NCI-H69 (cell line): ENCODE results near the gene CWC27.
"Not testable (repeated sequence)": the region's sequence is repeated elsewhere in the genome, so short reads cannot be mapped to it uniquely, and the experiment has no call there.

Experiments
- DNase-seq: peaks from one replicate; lab custom pipeline; 2025; lab: John Stamatoyannopoulos, UW

Gene CWC27

DNA sequence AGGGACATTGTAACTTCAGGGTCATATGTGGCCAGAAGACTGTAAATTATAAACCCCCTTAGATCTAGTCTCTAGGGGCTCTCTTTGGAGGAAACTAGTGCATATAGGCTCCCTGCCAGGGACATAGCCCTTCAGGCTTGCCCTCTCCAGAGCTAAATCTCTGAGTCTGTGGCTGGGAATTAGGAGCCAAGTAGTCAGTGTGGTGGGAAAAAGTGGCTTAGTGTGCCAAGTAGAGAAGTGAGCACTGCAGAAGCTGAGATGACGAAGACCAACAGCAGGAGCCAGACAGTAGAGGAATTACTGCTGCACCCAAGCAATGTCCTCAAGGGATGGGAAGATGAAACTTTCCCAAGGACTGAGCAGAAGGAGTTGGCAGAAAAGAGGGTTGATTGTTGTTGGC is 71.2 kb downstream of the CWC27 start:
- no peak for DNase-seq

DNA sequence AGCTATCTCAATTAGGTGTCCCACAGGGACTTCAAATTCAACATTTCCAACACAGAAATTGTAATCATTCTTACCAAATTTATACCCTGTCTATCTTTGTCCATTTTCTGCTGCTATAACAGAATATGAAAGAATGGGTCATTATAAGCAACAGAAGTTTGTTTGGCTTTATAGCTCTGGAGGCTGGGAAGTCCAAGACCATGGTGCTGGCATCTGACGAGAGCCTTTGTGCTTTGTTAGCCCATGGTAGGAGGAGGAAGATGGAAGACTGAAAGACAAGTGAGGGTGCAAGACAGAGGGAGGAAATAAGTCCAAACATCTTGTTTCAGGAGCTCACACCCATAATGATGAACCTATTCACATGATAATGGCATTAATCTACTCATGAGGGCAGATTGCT is 72.2 kb downstream of the CWC27 start:
- DNase-seq, result no peak

DNA sequence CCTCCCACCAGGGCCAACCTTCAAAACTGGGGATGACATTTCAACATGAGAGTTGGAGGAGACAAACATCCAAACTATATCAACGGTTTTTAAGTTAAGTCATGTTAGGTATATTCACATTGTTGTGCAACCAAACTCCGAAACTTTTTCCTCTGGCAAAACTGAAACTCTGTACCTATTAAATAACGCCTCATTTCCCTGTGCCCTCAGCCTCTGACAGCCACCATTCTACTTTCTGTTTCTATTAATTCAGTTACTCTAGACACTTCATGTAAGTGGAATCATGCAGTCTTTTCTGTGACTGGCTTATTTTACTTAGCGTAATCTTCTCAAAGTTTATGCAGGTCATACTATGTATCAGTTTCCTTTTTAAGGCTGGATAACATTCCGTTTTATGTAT is 85.0 kb downstream of the CWC27 start:
- no peak for DNase-seq

DNA sequence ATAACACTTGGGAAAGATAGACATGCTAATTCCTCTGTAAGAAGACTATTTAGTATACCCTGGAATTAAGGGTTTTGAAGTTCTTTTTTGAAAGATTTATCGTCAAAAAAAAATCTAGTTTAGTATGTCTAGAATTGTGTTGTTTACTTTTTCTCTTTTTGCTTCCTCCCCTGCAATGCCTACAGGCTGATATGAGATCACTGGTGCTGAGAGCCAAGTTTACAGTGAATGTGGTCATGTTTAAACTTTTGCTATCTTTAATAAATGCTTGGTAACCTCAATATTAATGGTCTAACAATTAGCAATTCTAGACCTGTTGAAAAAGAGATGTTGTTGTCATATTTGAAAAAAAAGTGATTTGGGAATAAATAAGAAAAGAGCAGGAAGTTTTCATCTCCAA is 86.1 kb downstream of the CWC27 start:
- no peak for DNase-seq

DNA sequence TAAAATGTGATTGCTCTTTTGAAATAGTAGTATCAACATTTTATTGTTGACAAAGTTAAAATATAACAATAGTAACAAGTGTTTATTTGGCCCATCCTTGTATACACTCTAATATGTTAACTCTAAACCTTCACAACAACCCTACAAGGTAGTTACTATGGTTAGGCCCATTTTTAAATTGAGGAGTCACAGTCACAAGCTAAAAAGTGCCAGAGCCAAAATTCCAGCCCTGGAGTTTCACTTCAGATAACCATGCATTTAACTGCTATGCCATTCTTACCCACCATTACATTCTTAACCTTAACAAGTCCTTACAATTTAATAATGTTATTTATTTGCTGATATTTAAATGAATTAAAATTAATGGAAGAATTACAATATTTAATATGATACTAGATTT is 91.2 kb downstream of the CWC27 start:
- DNase-seq, result no peak

DNA sequence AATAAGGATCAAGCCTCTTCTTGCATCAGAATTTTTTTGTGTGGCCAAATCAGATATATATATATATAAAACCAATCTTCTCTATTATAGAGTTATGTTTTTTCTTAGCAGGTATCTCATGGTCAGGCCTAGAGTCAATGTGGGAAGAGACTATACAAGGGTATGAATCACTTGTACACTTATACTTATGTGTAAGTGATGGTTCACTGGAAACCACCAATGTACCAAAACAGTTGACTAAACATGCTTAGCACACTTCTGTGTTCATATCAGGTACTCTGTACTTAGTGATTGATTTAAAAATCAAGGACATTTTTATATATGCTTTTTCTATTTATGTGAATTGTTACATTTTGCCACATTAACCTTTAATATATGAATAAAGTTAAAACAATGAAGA is 92.6 kb downstream of the CWC27 start:
- DNase-seq, result no peak

DNA sequence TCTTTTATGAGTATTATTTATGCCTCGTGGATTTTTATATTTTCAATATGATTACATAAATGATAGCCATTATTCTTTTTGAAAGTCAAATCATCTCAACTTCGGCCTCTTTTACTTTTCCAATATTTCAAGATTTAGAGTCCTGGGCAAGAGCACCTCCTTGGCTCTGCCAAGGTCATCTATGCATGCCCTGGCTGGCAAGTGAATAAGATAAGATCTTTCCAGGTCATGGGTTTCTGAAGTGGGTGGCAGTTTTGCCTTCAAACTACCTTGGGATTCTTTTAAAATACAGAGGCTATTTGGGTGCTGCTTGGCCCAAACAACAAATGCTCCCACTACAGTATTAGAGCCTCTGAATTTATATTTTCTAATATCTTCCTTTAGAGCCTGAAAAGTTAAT is 95.4 kb downstream of the CWC27 start:
- DNase-seq, result no peak

DNA sequence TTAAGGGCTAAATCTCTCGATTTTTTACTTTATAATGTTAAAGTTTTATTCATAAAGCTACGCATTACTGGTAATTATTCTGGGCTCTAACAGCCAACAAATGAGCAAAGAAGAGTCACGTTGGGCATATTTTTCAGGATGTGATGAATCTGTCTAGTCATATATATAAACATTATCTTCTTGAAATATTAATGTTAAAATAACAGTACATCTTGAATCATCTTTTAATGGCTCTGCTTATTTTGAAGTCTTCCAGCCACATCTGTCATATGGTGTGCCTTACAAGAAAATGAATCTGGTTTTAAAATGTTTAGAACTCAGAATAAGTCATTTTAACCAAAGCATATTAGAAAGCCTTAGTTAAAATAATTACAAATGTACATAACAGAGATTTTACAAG is 96.9 kb downstream of the CWC27 start:
- DNase-seq, result no peak

DNA sequence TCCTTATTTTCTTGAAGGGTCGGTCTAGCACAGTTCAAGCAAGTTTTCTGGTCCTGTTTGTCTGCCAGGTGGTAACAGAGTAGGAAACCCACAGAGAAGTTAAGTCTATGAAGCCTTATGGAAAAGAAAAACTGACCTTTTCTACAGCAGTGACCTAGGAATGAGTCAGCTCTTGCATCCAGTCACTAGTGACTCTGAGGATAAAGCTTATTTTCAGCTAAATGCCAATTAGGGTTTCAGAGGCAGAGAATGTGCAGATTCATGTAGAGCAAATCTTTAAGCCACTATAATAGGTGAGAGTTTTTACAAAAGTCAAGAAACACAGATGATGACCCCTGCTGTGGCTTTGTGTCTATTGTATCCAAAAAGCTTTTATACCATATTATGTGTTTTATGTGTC is 100.7 kb downstream of the CWC27 start:
- peak; percentile 96 for DNase-seq

DNA sequence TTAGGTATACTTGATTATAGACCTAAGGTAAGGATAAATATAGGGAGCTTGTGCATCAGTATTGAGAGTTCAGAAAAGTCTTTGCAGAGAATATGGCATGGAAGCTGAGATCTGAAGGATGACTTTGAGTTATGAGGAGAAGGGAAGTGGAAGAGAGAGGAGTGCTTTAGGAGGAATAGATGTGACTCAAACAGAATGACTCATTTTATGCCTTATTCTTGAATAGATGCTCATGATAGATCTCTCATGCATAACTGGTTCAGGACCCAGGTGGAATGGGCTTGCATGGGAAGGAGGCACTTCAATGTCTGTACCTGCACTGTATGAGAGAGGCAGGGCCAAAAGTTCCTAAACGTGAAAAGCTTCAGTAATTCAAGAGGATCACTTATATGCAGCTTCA is 103.3 kb downstream of the CWC27 start:
- DNase-seq, result peak; percentile 15

DNA sequence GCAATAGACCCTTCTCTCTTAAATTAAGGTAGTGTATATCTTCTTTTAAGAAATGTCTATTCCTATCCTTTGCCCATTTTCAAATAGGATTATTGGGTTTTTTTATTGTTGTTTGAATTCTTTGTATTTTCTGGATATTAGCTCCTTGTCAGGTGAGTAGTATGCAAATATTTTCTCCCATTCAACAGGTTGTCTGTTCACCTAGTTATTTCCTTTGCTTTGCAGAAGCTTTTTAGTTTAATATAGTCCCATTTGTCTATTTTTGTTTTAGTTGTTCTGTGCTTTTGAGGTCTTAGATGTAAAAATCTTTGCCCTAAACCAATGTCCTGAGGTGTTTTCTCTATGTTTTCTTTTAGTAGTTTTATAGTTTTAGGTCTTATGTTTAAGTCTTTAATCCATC is 104.7 kb downstream of the CWC27 start:
- DNase-seq, result no peak

DNA sequence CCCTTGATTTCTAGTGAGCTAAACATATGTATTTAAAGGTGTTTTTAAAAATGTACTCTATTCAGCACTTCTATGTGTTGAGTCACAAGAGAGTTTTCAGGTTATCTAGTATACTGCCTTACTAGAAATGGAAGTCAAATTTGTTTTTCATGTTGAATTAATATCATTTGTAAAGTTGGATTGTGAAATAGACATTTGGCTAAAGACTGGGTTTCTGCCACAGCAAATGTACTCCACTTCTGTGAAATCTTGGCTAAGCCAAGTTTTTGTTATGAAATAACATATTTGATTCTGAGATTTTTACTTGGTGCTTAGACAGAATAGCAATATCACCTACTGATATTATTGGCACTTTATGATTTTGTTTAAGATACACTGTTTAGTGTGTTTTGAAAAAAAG is 106.0 kb downstream of the CWC27 start:
- DNase-seq, result no peak

DNA sequence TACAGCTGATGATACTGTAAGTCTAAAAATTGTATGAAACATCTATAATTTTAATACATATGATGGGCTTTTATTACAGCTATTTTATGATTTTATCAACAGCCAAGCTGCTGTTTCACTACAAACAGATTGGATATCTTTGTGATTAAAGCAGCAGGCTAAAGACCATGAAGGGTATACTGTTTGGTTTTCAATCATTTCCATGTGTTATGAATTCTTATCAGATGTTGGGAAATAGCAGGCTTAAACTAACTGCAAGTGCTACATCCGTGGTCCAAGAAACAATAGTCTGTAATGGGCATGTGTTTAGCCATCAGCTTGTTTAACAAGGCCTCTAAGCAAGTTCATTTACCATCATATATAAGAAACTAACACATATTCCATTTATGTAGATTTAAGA is 107.5 kb downstream of the CWC27 start:
- no peak for DNase-seq

DNA sequence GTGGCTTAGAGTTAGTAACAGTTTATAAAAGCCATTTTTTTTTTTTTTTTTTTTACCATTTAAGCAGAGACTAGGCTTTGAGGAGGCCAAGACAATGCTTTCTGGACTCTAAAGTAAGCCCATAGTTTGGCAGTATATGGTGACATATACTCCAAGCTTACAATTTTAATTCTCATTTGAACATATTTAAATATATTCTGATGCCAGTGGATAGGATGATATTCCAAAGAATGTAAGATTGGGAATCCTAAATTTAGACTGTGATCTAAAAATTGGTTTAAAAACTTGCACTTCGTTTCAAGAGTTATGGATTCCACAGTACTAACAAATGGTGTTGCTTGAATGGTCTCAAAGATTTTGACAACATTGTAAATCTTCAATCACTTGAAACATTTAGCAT is 112.1 kb downstream of the CWC27 start:
- DNase-seq, result no peak

DNA sequence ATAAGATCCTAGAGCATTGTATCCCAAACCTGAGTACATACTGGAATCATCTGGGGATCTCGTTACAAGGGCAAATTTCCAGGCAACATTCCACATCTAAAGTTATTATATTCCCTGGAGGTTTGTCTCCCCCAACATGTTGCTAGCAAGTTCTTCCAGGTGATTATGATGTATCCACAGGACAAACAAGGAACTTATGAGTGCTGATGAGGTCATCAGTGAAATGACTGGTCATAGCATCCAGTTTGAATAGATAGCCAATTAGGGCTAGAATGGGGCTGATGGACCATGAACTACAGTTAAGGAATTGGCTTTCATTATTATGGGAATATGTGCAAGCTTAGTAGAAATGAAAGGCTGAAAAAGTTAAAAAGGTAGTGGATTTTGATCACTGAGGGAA is 115.2 kb downstream of the CWC27 start:
- DNase-seq, result peak; percentile 79

DNA sequence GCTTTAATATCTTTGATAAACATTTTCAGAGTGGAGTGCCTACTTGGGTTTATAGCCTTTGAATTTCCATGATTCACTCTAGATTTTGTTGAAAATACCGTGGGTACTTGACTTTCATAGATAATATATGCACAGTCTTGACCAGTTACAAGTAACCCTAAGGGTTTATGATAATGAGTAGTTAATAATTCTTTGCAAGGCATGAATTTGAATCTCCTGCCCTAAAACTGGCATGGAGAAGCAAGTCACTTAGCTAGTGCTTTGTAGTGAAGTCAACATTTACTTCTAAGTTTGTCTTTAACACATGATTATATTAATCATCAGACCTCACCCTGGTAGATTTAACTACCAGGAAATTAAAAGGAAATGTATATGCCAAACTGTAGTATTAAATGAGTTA is 115.8 kb downstream of the CWC27 start:
- no peak for DNase-seq

DNA sequence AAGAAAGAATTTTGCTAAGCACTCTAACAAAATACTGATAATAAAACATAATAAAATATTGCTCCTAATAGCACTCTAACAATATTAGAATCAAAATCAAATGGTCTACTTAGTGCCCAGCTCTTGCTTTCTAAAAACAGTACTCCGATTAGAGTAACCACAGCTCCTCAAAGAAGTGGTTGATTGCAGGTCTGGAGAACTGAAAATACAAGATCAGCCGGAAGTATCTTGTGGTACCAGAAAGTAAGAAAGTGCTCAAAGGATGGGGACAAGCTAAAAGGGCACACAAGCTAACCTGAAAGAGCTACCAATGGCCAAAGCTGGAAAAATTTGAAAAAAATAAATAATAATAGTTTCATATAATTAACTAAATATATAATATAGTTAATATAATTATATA is 119.2 kb downstream of the CWC27 start:
- DNase-seq, result no peak

DNA sequence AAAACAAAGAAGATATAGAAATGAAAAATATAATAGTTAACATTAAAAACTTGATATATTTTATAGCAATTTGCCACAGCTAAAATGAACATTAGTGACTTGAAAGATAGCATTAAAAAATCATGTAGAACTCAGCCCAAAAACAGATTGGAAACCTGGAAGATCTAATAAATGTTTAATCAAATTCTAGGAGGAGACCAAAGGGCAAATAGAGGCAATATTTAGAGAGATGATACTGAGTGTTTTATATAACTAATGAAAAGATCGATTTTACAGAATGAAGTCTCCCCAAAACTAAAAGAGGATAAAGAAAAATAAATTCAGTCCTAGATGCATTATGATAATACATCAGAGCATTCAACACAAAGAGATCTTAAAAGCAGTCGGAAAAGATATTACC is 127.0 kb downstream of the CWC27 start:
- no peak for DNase-seq

DNA sequence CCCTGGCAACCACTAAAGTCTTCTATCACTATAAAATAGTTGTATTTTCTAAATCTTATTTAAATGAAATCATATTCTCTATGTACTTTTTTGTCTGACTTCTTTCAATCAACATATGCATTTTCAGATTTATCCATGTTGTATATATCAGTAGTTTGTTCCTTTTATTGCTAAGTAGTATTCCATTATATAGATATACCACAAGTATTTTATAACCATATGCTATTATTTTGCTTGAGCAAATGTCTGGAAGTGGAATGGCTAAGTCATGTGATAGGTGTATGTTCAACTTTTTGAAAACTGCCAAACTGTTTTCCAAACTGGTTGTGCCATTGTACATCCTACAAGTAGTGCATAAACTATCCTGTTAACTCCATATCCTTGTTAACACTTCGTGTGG is 131.1 kb downstream of the CWC27 start:
- no peak for DNase-seq

DNA sequence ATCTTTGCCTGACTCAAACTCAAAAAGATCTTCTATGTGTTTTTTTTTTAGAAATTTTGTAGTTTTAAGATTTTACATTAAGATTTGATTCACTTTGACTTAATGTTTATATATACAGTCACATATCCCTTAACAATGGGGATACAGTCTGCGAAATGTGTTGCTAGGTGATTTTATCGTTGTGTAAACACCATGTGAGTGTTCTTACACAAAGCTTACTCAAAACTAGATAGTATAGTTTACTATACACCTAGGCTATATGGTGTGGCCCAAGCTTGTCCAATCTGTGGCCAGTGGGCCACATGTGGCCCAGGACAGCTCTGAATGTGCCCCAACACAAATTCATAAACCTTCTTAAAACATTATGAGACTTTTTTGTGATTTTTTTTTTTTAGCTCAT is 131.9 kb downstream of the CWC27 start:
- peak; percentile 25 for DNase-seq

DNA sequence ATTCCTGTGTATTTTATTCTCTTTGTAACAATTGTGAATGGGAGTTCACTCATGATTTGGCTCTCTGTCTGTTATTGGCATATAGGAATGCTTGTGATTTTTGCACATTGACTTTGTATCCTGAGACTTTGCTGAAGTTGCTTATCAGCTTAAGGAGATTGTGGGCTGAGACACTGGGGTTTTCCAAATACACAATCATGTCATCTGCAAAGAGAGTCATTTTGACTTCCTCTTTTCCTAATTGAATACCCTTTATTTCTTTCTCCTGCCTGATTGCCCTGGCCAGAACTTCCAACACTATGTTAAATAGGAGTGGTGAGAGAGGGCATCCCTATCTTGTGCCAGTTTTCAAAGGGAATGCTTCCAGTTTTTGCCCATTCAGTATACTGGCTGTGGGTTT is 138.7 kb downstream of the CWC27 start:
- not testable (repeated sequence) for DNase-seq

DNA sequence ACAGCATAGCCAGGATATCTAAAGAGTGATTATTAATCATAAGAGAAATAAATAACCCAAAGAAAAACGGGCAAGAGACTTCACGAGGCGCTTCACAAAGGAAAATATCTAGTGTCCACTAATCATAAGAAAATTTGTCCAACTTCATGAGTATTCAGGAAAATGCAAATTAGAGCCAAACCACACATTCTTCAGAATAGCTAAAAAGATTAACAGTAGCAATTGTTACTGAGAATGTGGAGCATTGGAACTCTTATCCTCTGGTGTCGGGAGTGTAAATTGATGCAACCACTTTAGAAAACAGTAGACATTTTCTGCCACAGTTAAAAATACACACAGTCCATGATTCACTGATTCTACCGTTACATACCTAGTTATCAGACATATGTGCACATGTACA is 145.7 kb downstream of the CWC27 start:
- no peak for DNase-seq

DNA sequence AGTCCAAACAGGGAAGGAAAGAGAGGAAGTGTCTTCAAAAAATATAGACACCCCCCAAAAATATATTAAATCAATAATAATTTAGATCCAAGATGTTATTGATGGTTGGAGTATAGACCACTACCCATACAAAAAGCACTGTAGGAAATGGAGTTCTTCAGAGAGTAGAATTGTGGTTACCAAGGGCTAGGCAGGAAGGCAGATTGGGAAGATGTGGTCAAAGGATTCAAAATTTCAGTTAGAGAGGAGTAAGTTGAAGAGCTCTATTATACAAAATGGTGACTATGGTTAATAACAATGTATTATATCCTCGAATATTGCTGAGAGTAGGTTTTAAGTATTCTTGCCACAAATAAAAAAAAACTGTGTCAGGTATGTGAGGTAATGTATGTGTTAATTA is 149.4 kb downstream of the CWC27 start:
- no peak for DNase-seq

DNA sequence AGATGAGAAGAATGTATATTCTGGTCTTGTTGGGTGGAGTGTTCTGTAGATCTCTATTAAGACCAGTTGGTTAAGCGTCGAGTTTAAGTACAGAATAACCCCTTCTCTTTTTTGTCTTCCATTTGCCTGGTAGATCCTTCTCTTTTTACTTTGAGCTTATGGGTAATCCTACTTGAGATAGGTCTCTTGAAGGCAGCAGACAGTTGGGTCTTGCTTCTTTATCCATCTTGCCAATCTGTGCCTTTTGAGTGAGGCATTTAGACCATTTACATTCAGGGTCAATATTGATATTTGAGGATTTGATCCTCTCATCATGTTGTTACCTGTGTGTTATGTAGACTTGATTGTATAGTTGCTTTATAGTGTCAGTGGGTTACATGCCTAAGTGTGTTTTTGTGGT is 152.7 kb downstream of the CWC27 start:
- no peak for DNase-seq

DNA sequence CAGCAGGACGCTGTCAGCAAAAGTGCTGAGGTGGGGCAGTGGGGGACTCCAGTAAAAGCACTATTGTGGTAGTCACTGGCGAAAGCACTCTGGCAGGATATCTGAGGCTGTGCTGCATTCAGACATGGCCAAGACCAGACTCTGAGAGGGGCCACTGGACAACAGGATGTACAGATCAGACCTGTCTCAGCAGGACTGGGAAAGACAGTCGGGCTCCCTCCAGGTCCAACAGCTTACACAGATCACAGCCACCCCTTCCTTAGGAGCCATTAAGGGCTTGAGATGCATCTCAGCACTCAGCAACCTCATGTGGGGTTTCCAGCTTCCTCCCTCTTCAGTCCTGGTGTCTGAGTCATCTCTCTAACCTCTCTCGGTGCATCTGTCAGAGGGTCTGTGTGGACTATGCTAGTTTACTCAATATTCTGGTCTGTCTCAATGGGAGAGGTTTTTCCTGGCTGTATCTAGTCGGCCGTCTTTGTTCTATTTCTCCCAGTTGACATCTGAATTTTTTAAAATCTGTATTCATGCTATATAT is 154.5 kb downstream of the CWC27 start:
- no peak for DNase-seq
